22Rv1 (cell line): Measurements from ENCODE around the gene CACNA2D4.

Source experiments
- H3K27ac ChIP-seq: fragments of 450-650 bp; 2 replicates; pipeline ENCODE4 v1.5.1; 2017
- ZFX ChIP-seq: fragments of 450-650 bp; IDR thresholded peaks from 2 replicates; pipeline ENCODE4 v1.6.1; 2017; ENCODE audit warnings: antibody characterized with exemption, borderline replicate concordance
- TF ChIP-seq, protein P1 (sequence below): fragments of 450-650 bp; IDR thresholded peaks from 2 replicates; pipeline ENCODE4 v1.5.1; 2017; ENCODE audit warnings: mild to moderate bottlenecking

The CACNA2D4 gene

GRCh38 chr12:1792406-1792805 is 126.0 kb downstream of the CACNA2D4 start:
- H3K27ac ChIP-seq, result no peak overlapping the region
- TF ChIP-seq ZFX, result no peak
- TF ChIP-seq, protein P1, sequence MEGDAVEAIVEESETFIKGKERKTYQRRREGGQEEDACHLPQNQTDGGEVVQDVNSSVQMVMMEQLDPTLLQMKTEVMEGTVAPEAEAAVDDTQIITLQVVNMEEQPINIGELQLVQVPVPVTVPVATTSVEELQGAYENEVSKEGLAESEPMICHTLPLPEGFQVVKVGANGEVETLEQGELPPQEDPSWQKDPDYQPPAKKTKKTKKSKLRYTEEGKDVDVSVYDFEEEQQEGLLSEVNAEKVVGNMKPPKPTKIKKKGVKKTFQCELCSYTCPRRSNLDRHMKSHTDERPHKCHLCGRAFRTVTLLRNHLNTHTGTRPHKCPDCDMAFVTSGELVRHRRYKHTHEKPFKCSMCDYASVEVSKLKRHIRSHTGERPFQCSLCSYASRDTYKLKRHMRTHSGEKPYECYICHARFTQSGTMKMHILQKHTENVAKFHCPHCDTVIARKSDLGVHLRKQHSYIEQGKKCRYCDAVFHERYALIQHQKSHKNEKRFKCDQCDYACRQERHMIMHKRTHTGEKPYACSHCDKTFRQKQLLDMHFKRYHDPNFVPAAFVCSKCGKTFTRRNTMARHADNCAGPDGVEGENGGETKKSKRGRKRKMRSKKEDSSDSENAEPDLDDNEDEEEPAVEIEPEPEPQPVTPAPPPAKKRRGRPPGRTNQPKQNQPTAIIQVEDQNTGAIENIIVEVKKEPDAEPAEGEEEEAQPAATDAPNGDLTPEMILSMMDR, result no peak

- TF ChIP-seq, protein P1, result peak; percentile 93
- TF ChIP-seq ZFX, result no peak
- no peak overlapping the region for H3K27ac ChIP-seq
These were observed 127.2 kb downstream of the CACNA2D4 start for GRCh38 chr12:1791104-1791841.

DNA sequence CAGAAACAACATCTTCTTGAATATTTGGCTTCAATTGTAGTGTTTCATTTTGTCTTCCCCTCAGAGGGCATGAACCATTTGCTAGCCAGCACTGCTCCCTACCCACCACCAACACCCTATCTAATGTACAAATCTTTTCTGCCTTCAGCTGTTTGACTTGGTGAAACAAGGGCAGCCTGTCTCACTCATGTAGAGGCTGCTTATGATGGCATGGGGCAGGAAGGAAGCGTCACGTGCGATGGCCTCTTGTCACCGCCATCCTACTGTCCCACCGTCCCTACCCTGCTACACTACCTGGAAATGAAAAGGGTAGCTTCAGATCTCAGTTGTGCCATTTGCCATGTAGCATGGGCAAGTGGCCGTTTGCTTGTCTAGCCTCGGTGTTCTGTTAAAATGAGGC is 128.0 kb downstream of the CACNA2D4 start:
- H3K27ac ChIP-seq, result no peak overlapping the region
- TF ChIP-seq, protein P1, result no peak
- TF ChIP-seq ZFX, result no peak

- TF ChIP-seq ZFX, result no peak
- TF ChIP-seq, protein P1, result no peak
These were observed 130.7 kb downstream of the CACNA2D4 start for GRCh38 chr12:1787714-1788113.

DNA sequence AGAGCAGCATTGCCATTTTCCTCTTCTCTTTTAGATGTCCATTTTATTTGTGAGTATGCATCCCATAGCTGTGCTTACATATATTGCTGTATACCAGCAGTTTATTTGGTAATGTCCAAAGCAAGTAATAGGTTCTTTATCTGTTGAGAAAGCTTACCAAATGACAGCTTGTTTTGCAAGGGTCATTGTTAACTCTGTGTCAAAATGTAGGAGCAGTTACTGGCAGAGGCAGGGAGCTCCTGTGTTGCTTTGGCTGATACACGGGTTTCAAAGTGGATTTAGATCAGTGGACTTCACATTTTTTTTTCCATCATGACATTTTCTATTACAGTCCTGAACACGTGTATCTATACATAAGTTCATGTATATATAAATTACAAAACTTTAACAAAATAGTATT is 136.2 kb downstream of the CACNA2D4 start:
- no peak overlapping the region for H3K27ac ChIP-seq

More at GRCh38 chr12:1787714-1788113, 130.7 kb downstream of the CACNA2D4 start:
- H3K27ac ChIP-seq, result no peak overlapping the region

GRCh38 chr12:1781772-1782171 is 136.7 kb downstream of the CACNA2D4 start:
- H3K27ac ChIP-seq, result no peak overlapping the region
- TF ChIP-seq, protein P1, result no peak

More for the DNA sequence above, 136.2 kb downstream of the CACNA2D4 start:
- no peak for TF ChIP-seq ZFX
- TF ChIP-seq, protein P1, result no peak

GRCh38 chr12:1779783-1780182 is 138.7 kb downstream of the CACNA2D4 start:
- no peak overlapping the region for H3K27ac ChIP-seq
- no peak for TF ChIP-seq ZFX
- TF ChIP-seq, protein P1, result no peak
